GM18868 (cell line): ENCODE results near the gene ZFHX3.

Experiments used
- ATAC-seq: cut with Tn5 transposase; IDR thresholded peaks from one replicate; pipeline ENCODE4 v1.9.1; 2021; ENCODE audit warnings: mild to moderate bottlenecking, moderate library complexity; ENCODE audit not compliant: unreplicated experiment

Gene ZFHX3

DNA sequence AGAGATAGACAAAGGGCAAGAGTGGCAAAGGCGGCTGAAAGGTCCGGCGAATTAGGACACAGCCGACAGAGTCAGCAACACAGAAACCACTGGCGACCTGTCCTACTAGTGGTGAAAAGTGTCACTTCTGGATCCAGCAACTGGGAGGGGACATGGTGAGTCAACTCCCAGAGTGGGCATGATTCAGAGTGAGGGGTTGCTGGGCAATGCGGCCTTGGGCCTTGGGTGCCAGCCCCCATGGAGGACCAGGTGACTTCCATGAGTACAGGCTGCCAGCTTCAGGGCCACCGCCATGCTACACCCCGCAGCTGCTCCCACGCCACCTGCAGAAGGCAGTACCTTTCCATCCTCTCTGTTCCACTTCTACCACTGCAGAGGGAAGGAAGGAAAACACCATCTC, 110.6 kb downstream of the ZFHX3 start:
- ATAC-seq = no peak

- no peak for ATAC-seq
Observed at GRCh38 chr16:72936408-72936807, 111.5 kb downstream of the ZFHX3 start.

- ATAC-seq = no peak
Observed at GRCh38 chr16:72935896-72936295, 112.0 kb downstream of the ZFHX3 start.

GRCh38 chr16:72934636-72935403, 113.1 kb downstream of the ZFHX3 start:
- no peak for ATAC-seq

DNA sequence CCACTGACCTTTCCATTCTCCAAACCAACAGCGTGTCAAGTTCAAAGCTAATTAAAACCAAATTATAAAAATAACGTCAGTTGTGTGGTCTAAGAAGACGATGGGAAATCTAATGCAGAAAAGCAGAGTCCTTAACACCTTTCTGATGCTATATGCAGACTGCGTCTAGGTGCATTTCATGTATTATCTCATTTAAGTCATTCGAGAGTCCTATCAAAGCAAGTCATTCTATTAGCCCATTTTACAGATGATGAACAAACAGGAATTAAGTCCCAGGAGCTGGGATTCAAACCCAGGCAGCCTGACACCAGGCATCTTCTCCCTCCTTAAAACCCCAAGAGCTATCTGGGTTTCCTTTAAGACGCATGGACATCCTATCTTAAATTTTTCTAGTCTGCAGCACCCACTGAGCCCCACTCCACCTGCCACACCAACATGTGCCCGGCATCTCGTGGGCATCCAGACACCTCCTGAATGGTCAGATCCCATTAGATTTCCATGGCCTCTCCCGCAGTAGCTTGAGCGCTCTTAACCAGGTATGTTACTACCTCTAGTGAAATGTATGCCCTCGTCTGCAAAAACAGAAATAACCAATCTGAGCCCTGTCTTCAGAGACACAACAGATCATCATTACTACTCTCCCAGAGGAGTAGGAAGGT, 115.1 kb downstream of the ZFHX3 start:
- ATAC-seq = no peak

DNA sequence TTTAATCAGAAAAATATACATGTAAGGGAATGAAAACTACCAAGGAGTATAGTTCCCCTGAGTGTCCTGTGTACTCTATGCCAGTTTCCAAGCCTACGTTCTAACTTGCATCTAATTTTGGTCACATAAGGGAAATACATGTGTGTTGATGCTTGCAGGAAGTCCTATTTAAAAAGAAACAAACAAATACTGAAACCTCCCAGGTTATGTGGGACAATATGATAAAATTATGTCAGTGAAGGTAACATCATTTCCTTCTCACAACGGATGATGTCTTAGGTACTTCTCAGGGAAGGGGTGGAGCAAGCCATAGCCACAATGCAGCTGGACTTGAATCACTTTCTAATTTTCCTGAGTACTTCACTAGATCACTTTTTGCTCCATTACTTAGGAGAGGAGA, 115.9 kb downstream of the ZFHX3 start:
- ATAC-seq = peak; percentile 60

GRCh38 chr16:72930396-72930795, 117.5 kb downstream of the ZFHX3 start:
- ATAC-seq = no peak

DNA sequence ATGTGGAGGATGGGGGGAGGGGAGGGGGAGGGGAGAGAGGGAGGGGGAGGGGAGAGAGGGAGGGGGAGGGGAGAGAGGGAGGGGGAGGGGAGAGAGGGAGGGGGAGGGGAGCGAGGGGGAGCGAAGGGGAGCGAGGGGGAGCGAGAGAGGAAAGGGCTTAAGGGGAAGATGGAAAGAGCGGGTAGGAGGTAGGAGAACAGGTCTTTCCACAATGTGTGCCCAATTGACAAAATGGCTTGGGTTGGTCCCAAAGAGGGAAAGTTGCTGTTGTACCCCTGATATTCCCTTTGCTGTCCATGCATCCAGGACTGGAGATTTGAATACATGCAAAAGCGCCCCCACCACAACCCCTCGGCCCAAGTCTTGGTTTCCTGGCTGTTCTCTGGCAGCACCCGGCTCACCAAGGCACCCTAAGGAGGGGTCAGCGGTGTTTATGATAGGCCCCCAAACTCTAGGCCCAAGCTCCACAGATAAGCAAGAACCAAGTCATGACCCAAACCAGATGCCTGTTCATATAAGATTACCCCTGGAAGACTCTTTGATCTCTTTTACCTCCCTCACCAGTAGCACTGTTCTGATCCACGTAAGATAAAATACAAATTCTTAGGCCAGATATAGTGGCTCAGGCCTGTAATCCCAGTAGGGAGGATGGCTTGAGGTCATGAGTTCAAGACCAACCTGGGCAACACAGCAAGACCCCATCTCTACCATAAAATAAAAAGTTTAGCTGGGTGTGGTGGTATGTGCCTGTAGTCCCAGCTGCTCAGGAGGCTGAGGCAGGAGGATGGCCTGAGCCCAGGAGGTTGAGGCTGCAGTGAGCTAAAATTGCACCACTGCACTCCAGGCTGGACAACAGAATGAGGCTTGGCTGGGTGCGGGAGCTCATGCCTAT, 119.6 kb downstream of the ZFHX3 start:
- ATAC-seq = no peak

DNA sequence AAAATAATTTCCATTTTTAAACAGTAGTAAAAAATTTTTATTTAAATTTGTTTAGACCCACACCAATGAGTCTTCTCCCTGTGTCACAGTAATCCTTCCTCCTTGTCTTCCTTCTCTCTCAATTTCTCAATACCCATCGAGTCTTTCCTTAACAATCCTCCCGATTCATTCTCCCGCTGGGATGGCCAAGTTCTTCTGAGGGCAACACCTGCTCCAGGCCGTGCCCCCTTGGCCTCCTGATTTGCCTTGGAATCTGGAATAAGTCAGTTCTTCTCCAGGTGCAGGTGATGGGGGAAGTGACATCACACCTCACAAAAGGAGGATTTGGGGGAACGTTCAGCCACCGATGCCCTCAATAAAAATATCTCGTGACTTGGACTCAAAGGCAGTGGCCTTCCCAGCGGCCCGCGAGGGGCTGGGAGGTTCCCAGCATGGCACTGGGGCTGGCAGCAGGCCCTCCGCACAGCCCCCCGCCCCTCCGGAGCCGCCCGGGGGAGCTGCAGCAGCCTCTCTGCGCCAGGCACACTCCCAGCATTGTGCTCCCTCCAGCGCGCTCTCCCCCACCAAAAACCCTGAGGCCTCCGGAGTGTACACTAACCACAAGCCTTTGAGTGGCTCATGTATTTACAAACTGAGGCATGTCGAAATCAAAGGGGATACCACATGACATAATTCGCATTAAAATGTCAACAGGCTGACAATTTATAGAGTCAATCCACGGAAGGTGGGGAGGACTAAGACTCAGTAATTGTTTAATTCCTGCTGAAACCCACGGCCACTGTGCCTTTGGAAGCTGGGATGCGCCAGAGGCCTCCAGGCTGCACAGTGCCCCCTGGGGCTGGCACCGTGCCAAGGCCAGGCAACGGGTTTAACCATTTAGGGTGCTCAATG, 120.5 kb downstream of the ZFHX3 start:
- ATAC-seq = no peak

DNA sequence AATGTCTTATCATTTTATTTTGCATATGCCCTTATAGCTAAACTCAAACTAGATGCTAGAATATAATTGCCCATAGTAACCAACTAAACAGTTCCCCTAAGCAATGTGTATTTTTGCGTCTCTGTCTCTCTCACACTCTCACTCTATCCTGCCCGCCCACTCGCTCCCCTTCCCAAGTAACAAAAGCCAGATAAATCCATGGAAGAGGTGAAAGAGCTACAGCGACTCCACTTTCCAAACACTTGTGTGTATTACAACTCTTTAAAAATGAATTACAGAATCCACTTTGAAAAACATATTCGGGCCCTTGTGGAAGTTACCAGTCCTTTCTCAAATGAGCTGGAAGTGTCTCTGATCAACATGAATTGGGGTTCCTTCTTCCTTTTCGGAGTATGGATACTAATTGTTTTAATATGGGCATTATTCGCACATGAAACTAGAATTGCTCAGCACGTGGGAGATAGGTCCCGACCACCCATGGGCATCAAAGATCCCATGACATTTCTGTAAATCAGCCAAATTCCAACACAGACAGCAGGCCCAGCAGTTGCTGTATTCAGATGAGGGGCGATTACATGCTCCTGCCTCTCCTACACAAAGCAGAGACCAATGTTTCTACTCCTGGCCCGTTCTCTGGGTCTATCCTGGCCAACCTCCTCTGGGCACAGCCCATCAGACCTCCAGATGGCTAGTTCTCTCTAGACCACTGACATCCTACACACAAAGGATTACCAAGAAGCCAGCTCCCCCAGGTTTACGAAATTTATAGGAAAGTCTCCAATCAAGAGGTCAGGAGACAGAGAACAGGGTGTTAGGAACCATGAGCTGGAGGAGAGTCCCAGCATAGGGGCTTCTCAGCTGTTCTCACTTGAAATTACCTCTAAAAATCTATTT, 121.5 kb downstream of the ZFHX3 start:
- no peak for ATAC-seq

DNA sequence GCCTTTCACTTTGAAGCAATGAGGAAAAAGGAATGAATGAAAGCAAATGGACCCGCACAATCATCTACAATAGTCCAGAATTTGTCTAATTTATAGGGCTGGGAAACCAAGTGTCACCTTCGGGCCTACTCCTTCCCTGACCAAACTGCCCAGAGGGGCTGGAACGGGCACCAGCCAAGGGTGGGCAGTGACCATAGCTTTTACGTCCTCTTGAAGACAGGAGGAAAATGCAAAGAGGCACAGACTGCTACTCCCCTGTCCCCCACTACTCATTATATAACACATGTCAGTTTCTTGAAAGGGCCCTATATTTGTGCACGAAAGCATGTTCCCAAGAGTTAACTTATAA, 122.3 kb downstream of the ZFHX3 start:
- no peak for ATAC-seq

GRCh38 chr16:72924927-72925630, 122.8 kb downstream of the ZFHX3 start:
- no peak for ATAC-seq

GRCh38 chr16:72924537-72924926, 123.4 kb downstream of the ZFHX3 start:
- no peak for ATAC-seq

- no peak for ATAC-seq
Observed at GRCh38 chr16:72923757-72924156, 124.2 kb downstream of the ZFHX3 start.

- no peak for ATAC-seq
Observed at GRCh38 chr16:72922714-72923113, 125.2 kb downstream of the ZFHX3 start.

GRCh38 chr16:72921620-72922019, 126.3 kb downstream of the ZFHX3 start:
- ATAC-seq = no peak

GRCh38 chr16:72921106-72921505, 126.8 kb downstream of the ZFHX3 start:
- no peak for ATAC-seq

DNA sequence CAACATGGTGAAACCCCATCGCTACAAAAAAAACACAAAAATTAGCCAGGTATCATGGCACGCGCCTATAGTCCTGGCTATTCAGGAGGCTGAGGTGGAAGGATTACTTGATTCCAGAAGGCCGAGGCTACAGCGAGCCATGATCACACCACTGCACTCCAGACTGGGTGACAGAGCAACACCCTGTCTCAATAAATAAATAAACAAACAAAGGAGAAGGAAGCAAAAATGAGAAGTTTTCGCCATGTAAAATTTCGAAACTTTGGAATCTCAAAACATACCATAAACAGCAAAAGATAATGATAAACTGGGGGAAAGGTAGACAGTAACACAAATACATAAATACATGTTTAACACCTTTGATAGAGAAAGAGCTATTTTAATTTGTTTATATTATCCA, 130.9 kb downstream of the ZFHX3 start:
- ATAC-seq = no peak

- ATAC-seq = no peak
Observed at GRCh38 chr16:72915331-72915730, 132.6 kb downstream of the ZFHX3 start.
